Gastrocnemius medialis (tissue), 4 donors: ENCODE measurements around the gene C16orf96. TPM values are rescaled to one million over a fixed set of nuclear protein-coding genes. Genes with fewer than 3 reads are reported as not detected.

Source experiments
- ATAC-seq, 2 donors: fragments of 150-250 bp; one replicate each; pipeline ENCODE4 v1.9.1; 2016
- DNase-seq, 2 donors: peaks; one replicate each; pipeline ENCODE4 v3.0.0-alpha.2; 2019
- H3K27ac ChIP-seq, 4 donors: fragments of 200-600 bp; sonication (generic); 1 replicate in 1 of 4; 2 replicates in 3 of 4; pipeline ENCODE4 v1.5.1; 2016 to 2018; ENCODE audit warnings: mild to moderate bottlenecking in 2 of 4, moderate library complexity in 1 of 4
- H3K27me3 ChIP-seq, 3 donors: fragments of 200-600 bp; sonication (generic) in 2 of 3; 1 replicate in 1 of 3; 2 replicates in 2 of 3; pipeline versions ENCODE4 v1.5.1 to v1.6.0; 2016 to 2019; ENCODE audit warnings: mild to moderate bottlenecking in 1 of 3, moderate library complexity in 1 of 3
- H3K36me3 ChIP-seq, 2 donors: fragments of 200-600 bp; sonication (generic) in 1 of 2; one replicate each; pipeline ENCODE4 v1.5.1; 2017 to 2018
- H3K4me1 ChIP-seq, 2 donors: fragments of 200-600 bp; sonication (generic) in 1 of 2; one replicate each; pipeline ENCODE4 v1.5.1; 2016 to 2017; ENCODE audit warnings: mild to moderate bottlenecking in 2 of 2
- H3K4me3 ChIP-seq, 4 donors: fragments of 200-600 bp; sonication (generic) in 3 of 4; 1 replicate in 1 of 4; 2 replicates in 3 of 4; pipeline ENCODE4 v1.5.1; 2016 to 2019; ENCODE audit warnings: mild to moderate bottlenecking in 2 of 4
- H3K9me3 ChIP-seq, 3 donors: fragments of 200-600 bp; sonication (generic) in 2 of 3; 1 replicate in 1 of 3; 2 replicates in 2 of 3; pipeline ENCODE4 v1.5.1; 2016 to 2019
- CTCF ChIP-seq, 5 experiments: fragments of 450-650 bp in 3 of 5; fragments of 200-600 bp in 2 of 5; sonication (generic) in 2 of 5; IDR thresholded peaks in 4 of 5; conservative IDR thresholded peaks in 1 of 5; 1 replicate in 4 of 5; 2 replicates in 1 of 5; pipeline ENCODE4 v1.5.1; 2016 to 2019; ENCODE audit warnings: antibody characterized with exemption in 5 of 5, mild to moderate bottlenecking in 3 of 5, moderate library complexity in 3 of 5
- POLR2A ChIP-seq, 2 donors: fragments of 450-650 bp; IDR thresholded peaks; one replicate each; pipeline ENCODE4 v1.6.1; 2017; ENCODE audit warnings: antibody characterized with exemption in 2 of 2, mild to moderate bottlenecking in 2 of 2, moderate library complexity in 2 of 2
- in situ Hi-C, 4 donors: fragments of 200-750 bp; cut with MboI; loops; one replicate each; pipeline versions ENCODE4 v1.15.0 to v1.8.0; 2017; ENCODE audit warnings: low sequenced_read_pairs in 4 of 4
- intact Hi-C: fragments of 100-400 bp; cut with DNase I; formaldehyde crosslinking; loops from one replicate; pipeline ENCODE4 v1.15.1; 2023; ENCODE audit warnings: low total_unique reads
- total RNA-seq, 4 donors: library from RNA; depleted of rRNA; stranded (reverse); fragments of >200 nt; gene quantifications; one replicate each; pipeline versions ENCODE4 v1.1.0 to v1.2.3, GENCODE V29; 2016

C16orf96 gene
- total RNA-seq, 4 donors from 2014 or later = 0.15 to 0.59 TPM; not detected in 2

- peaks cover 0 to 25% of the 10 kb centered on the region in 2 donors for H3K36me3 ChIP-seq
Observed at GRCh38 chr16:4647644-4647980, 91.5 kb downstream of the C16orf96 start.

GRCh38 chr16:4648917-4649316, 92.8 kb downstream of the C16orf96 start:
- H3K27me3 ChIP-seq = no peaks in the 10 kb centered on the region
- peaks cover 0 to 3% of the 10 kb centered on the region in 2 donors for H3K4me1 ChIP-seq
- no peak for DNase-seq
- in situ Hi-C loops (no loop called here), intact Hi-C loops (no loop called here)
- H3K27ac ChIP-seq = no peak overlapping the region
- H3K9me3 ChIP-seq = no peaks in the 10 kb centered on the region
- no peak for ATAC-seq
- no peak overlapping the region for H3K4me3 ChIP-seq
- peaks cover 0 to 38% of the 10 kb centered on the region in 2 donors for H3K36me3 ChIP-seq
- TF ChIP-seq CTCF (IDR thresholded peaks at IDR 0.05 in 4 of 5, conservative IDR thresholded peaks at IDR 0.05 in 1 of 5) = no peak
- no peak for TF ChIP-seq POLR2A (IDR thresholded peaks at IDR 0.05)

More at GRCh38 chr16:4647644-4647980, 91.5 kb downstream of the C16orf96 start:
- Histone ChIP-seq H3K4me1 (peaks cover 0 to 3% of the 10 kb centered on the region in 2 donors), H3K9me3 (no peaks in the 10 kb centered on the region), H3K27me3 (no peaks in the 10 kb centered on the region), H3K4me3 (no peak overlapping the region), H3K27ac (no peak overlapping the region)
- ATAC-seq (no peak), DNase-seq (no peak)
- in situ Hi-C loops (no loop called here), intact Hi-C loops (no loop called here)
- TF ChIP-seq CTCF (IDR thresholded peaks at IDR 0.05 in 4 of 5, conservative IDR thresholded peaks at IDR 0.05 in 1 of 5) (no peak), POLR2A (IDR thresholded peaks at IDR 0.05) (no peak)

GRCh38 chr16:4649744-4650442, 93.8 kb downstream of the C16orf96 start:
- intact Hi-C loops (no loop called here), in situ Hi-C loops (no loop called here)
- ATAC-seq = no peak
- peak overlapping the region in 1 of 4 donors; percentile 27 for H3K27ac ChIP-seq
- no peak for TF ChIP-seq POLR2A (IDR thresholded peaks at IDR 0.05)
- TF ChIP-seq CTCF (IDR thresholded peaks at IDR 0.05 in 4 of 5, conservative IDR thresholded peaks at IDR 0.05 in 1 of 5) = no peak
- H3K9me3 ChIP-seq = no peaks in the 10 kb centered on the region
- DNase-seq = no peak
- H3K4me3 ChIP-seq = no peak overlapping the region
- H3K36me3 ChIP-seq = peaks cover 0 to 44% of the 10 kb centered on the region in 2 donors
- no peaks in the 10 kb centered on the region for H3K27me3 ChIP-seq
- H3K4me1 ChIP-seq = peaks cover 0 to 3% of the 10 kb centered on the region in 2 donors

Other genes with a start within 250 kb of the C16orf96 start
- gene GLIS2, start 240.3 kb upstream of the C16orf96 start, total RNA-seq = under 1 TPM in 3 of 4 donors, not detected in 1; 0.81 to 0.95 (median 0.95) TPM
- gene PAM16, start 205.0 kb upstream of the C16orf96 start, total RNA-seq = 100 to 1,000 TPM; 112 to 174 (median 132) TPM
- 10 to 100 TPM in 1 of 4 donors, 1 to 10 TPM in 3; 2.4 to 12.8 (median 3.7) TPM for gene VASN, start 184.5 kb upstream of the C16orf96 start, total RNA-seq
- 10 to 100 TPM in 1 of 4 donors, 1 to 10 TPM in 3; 5.7 to 15.3 (median 7.2) TPM for gene CORO7, start 139.7 kb upstream of the C16orf96 start, total RNA-seq
- gene DNAJA3, start 130.5 kb upstream of the C16orf96 start, total RNA-seq = 100 to 1,000 TPM in 2 of 4 donors, 10 to 100 TPM in 2; 94.8 to 114 (median 103) TPM
- gene NMRAL1, start 81.7 kb upstream of the C16orf96 start, total RNA-seq = 10 to 100 TPM in 1 of 4 donors, 1 to 10 TPM in 3; 2.7 to 11.0 (median 9.1) TPM
- gene HMOX2, start 79.9 kb upstream of the C16orf96 start, total RNA-seq = 10 to 100 TPM; 21.7 to 30.0 (median 28.4) TPM
- 10 to 100 TPM; 23.8 to 34.2 (median 25.4) TPM for gene CDIP1, start 17.6 kb upstream of the C16orf96 start, total RNA-seq
- gene UBALD1, start 58.5 kb downstream of the C16orf96 start, total RNA-seq = 10 to 100 TPM; 13.5 to 19.0 (median 15.4) TPM
- gene MGRN1, start 68.5 kb downstream of the C16orf96 start, total RNA-seq = 10 to 100 TPM; 33.8 to 62.9 (median 55.0) TPM
- gene NUDT16L1, start 137.2 kb downstream of the C16orf96 start, total RNA-seq = 10 to 100 TPM in 1 of 4 donors, 1 to 10 TPM in 3; 7.4 to 10.2 (median 8.8) TPM
- gene ANKS3, start 177.9 kb downstream of the C16orf96 start, total RNA-seq = 10 to 100 TPM in 1 of 4 donors, 1 to 10 TPM in 3; 6.7 to 16.6 (median 9.0) TPM
- gene DNAAF8, start 178.2 kb downstream of the C16orf96 start, total RNA-seq = 1 to 10 TPM in 2 of 4 donors, under 1 TPM in 2; 0.44 to 1.2 (median 0.91) TPM
- gene ZNF500, start 210.8 kb downstream of the C16orf96 start, total RNA-seq = 1 to 10 TPM; 6.3 to 7.3 (median 6.9) TPM
- not detected for gene SEPTIN12, start 232.0 kb downstream of the C16orf96 start, total RNA-seq
- gene SMIM22, start 239.0 kb downstream of the C16orf96 start, total RNA-seq = not detected
- 10 to 100 TPM; 11.6 to 31.1 (median 26.0) TPM for gene ROGDI, start 246.3 kb downstream of the C16orf96 start, total RNA-seq